Gastroesophageal sphincter (tissue), 3 donors: ENCODE measurements around the gene PLA2G2F.

Experiments used
- POLR2A ChIP-seq, 2 donors: fragments of 450-650 bp; IDR thresholded peaks; one replicate each; pipeline ENCODE4 v1.6.1; 2017; ENCODE audit warnings: antibody characterized with exemption in 2 of 2, mild to moderate bottlenecking in 2 of 2, moderate library complexity in 1 of 2
- POLR2AphosphoS5 ChIP-seq: sonication (generic); formaldehyde crosslinking; IDR thresholded peaks from one replicate; pipeline ENCODE4 v1.6.1; 2017; ENCODE audit warnings: antibody characterized with exemption
- TF ChIP-seq, protein P1 (sequence below), 4 experiments: fragments of 200-600 bp in 2 of 4; fragments of 450-650 bp in 2 of 4; sonication (generic) in 1 of 4; IDR thresholded peaks; one replicate each; pipeline ENCODE4 v1.5.1; 2017 to 2019; ENCODE audit warnings: antibody characterized with exemption in 4 of 4, mild to moderate bottlenecking in 2 of 4, moderate library complexity in 2 of 4

DNA sequence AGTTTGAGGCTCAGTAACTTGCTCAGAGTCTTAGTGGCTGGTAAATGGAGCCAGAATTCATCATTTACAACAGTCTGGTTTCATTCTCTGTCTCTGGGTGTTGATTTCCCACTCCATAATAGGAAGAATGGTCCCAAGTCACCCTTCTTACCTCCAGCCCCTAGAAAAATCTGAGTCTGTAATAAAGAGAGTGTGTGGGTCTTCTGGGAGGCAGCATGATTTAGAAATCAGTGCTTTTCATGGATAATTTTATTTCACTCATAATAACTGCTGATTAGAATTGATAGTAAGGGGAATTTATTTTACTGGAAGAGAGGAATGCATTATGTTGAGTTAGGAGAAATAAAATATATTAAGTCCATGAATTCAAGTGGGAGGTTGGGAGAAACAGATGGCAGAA lies 21.9 kb upstream of the PLA2G2F start:
- TF ChIP-seq POLR2A (IDR thresholded peaks at IDR 0.05), result no peak
- TF ChIP-seq, protein P1, sequence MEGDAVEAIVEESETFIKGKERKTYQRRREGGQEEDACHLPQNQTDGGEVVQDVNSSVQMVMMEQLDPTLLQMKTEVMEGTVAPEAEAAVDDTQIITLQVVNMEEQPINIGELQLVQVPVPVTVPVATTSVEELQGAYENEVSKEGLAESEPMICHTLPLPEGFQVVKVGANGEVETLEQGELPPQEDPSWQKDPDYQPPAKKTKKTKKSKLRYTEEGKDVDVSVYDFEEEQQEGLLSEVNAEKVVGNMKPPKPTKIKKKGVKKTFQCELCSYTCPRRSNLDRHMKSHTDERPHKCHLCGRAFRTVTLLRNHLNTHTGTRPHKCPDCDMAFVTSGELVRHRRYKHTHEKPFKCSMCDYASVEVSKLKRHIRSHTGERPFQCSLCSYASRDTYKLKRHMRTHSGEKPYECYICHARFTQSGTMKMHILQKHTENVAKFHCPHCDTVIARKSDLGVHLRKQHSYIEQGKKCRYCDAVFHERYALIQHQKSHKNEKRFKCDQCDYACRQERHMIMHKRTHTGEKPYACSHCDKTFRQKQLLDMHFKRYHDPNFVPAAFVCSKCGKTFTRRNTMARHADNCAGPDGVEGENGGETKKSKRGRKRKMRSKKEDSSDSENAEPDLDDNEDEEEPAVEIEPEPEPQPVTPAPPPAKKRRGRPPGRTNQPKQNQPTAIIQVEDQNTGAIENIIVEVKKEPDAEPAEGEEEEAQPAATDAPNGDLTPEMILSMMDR (IDR thresholded peaks at IDR 0.05), result no peak
- no peak for TF ChIP-seq POLR2AphosphoS5
